ENCODE measurements around the gene SLMAP. TPM values are rescaled to one million over a fixed set of nuclear protein-coding genes. Genes with fewer than 3 reads are reported as not detected.

The SLMAP gene
- total RNA-seq, 3 donors from 2014 or later = 41.3 to 105 (median 83.6) TPM

DNA sequence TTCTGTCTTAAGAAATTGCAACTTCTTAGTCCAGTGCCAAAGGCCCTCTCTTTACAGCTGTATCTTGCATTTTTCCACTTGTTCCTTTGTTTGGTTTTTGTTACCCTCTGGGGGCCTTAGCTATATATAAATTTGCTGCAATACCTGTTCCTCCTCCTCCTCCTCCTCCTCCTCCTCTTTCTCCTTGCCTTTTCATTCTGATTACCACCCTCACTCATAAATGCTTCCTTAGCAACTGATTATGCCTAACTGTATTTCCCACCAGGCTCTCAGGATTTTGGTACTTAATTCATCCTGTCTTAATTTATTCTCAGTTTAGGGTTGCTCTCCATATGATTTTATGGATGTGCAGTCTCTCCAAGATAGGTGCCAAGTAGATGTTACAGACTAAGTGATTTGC lies 65.7 kb downstream of the SLMAP start:
- Histone ChIP-seq H3K36me3 (no peaks in the 10 kb centered on the region), H3K4me3 (no peak overlapping the region), H3K9me3 (no peaks in the 10 kb centered on the region), H3K4me1 (peaks cover under 1 to 2% of the 10 kb centered on the region in 2 donors), H3K27me3 (no peaks in the 10 kb centered on the region), H3K27ac (no peak overlapping the region)
- no peak for DNase-seq (ENCODE audit: low spot score in 2 of 2)
- intact Hi-C loops (cut with DNase I; ENCODE audit: low total_unique reads) = no loop called here
- no peak for TF ChIP-seq POLR2AphosphoS5 (IDR thresholded peaks at IDR 0.05)
- TF ChIP-seq, protein P1, sequence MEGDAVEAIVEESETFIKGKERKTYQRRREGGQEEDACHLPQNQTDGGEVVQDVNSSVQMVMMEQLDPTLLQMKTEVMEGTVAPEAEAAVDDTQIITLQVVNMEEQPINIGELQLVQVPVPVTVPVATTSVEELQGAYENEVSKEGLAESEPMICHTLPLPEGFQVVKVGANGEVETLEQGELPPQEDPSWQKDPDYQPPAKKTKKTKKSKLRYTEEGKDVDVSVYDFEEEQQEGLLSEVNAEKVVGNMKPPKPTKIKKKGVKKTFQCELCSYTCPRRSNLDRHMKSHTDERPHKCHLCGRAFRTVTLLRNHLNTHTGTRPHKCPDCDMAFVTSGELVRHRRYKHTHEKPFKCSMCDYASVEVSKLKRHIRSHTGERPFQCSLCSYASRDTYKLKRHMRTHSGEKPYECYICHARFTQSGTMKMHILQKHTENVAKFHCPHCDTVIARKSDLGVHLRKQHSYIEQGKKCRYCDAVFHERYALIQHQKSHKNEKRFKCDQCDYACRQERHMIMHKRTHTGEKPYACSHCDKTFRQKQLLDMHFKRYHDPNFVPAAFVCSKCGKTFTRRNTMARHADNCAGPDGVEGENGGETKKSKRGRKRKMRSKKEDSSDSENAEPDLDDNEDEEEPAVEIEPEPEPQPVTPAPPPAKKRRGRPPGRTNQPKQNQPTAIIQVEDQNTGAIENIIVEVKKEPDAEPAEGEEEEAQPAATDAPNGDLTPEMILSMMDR (IDR thresholded peaks at IDR 0.05) = no peak
- no peak for TF ChIP-seq POLR2A (IDR thresholded peaks at IDR 0.05)

GRCh38 chr3:57822686-57823085 lies 66.6 kb downstream of the SLMAP start:
- no peaks in the 10 kb centered on the region for H3K4me1 ChIP-seq
- no peak overlapping the region for H3K27ac ChIP-seq
- H3K36me3 ChIP-seq = no peaks in the 10 kb centered on the region
- TF ChIP-seq POLR2AphosphoS5 (IDR thresholded peaks at IDR 0.05) (no peak), POLR2A (IDR thresholded peaks at IDR 0.05) (no peak)
- H3K4me3 ChIP-seq = no peak overlapping the region
- DNase-seq (ENCODE audit: low spot score in 2 of 2) = no peak
- H3K9me3 ChIP-seq = no peaks in the 10 kb centered on the region
- H3K27me3 ChIP-seq = no peaks in the 10 kb centered on the region
- intact Hi-C loops (cut with DNase I; ENCODE audit: low total_unique reads) = no loop called here

DNA sequence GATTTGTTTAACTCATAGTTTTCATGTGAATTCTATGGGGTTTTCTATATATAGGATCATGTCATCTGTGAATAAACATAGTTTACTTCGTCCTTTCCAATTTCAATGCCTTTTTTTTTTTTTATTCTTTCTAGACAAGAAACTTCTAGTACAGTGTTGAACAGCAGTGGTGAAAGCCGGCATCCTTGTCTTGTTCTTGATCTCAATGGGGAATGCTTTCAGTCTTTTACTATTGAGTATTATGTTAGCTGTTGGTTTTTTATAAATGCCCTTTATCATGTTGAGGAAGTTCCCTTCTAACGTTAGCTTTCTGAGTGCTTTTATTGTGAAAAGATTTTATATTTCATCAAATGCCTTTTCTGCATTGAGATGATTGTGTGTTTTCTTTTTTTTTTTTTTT lies 69.0 kb downstream of the SLMAP start:
- H3K36me3 ChIP-seq = no peaks in the 10 kb centered on the region
- no peak for DNase-seq (ENCODE audit: low spot score in 2 of 2)
- H3K27me3 ChIP-seq = no peaks in the 10 kb centered on the region
- no peaks in the 10 kb centered on the region for H3K4me1 ChIP-seq
- TF ChIP-seq POLR2A (IDR thresholded peaks at IDR 0.05) = no peak
- TF ChIP-seq POLR2AphosphoS5 (IDR thresholded peaks at IDR 0.05) = no peak
- TF ChIP-seq, protein P1 (IDR thresholded peaks at IDR 0.05) = no peak
- H3K27ac ChIP-seq = no peak overlapping the region
- no peak overlapping the region for H3K4me3 ChIP-seq
- intact Hi-C loops (cut with DNase I; ENCODE audit: low total_unique reads) = no loop called here
- no peaks in the 10 kb centered on the region for H3K9me3 ChIP-seq

- TF ChIP-seq POLR2AphosphoS5 (IDR thresholded peaks at IDR 0.05) (no peak), POLR2A (IDR thresholded peaks at IDR 0.05) (no peak)
- TF ChIP-seq, protein P1 (IDR thresholded peaks at IDR 0.05) = no peak
- no peak for DNase-seq (ENCODE audit: low spot score in 2 of 2)
- no peak overlapping the region for H3K4me3 ChIP-seq
- no peaks in the 10 kb centered on the region for H3K9me3 ChIP-seq
- intact Hi-C loops (cut with DNase I; ENCODE audit: low total_unique reads) = no loop called here
- no peak overlapping the region for H3K27ac ChIP-seq
- no peaks in the 10 kb centered on the region for H3K27me3 ChIP-seq
- H3K4me1 ChIP-seq = no peaks in the 10 kb centered on the region
- H3K36me3 ChIP-seq = no peaks in the 10 kb centered on the region
Measured at GRCh38 chr3:57826245-57826951, 70.3 kb downstream of the SLMAP start.

DNA sequence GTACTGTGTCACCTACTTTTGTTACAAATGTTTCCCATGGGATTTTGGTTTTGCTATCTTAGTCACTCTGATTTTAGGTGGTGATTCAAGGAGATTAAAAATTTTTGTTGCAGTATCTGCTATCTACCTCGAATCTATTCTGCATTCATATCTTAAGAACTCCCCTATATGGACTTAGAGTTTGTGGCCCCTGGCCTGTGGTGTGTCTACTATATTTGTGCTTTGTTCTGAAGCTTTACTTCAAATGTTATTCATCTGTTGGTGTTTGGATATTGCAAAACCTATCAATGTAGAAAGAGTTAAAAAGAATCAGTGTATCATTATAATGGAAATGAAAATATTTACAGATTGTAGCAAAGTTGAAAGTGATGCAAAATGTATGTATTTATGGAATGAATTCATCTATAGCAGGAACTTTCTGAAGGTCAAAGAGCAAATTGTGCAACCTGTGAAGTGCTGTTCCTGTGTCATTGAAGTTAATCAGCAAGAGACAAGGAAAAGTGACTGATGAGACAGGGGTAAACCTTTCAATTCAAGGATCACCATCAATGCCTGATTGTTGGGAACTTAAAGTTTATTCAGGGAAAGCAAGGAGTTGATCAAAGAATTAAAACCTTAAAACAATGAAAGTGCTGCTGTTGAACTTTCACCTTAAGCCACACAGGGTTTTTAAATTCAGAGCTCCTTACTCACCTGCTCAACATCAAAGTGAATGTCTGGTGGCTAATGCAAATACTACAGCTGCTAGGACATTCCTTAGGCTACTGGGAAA lies 71.0 kb downstream of the SLMAP start:
- no peaks in the 10 kb centered on the region for H3K9me3 ChIP-seq
- H3K27ac ChIP-seq = no peak overlapping the region
- no peaks in the 10 kb centered on the region for H3K27me3 ChIP-seq
- DNase-seq (ENCODE audit: low spot score in 2 of 2) = no peak
- no peaks in the 10 kb centered on the region for H3K4me1 ChIP-seq
- no peaks in the 10 kb centered on the region for H3K36me3 ChIP-seq
- TF ChIP-seq, protein P1 (IDR thresholded peaks at IDR 0.05) = no peak
- TF ChIP-seq POLR2A (IDR thresholded peaks at IDR 0.05) (no peak), POLR2AphosphoS5 (IDR thresholded peaks at IDR 0.05) (no peak)
- intact Hi-C loops (cut with DNase I; ENCODE audit: low total_unique reads) = no loop called here
- no peak overlapping the region for H3K4me3 ChIP-seq

Measured in breast epithelium (tissue), 4 donors.